Mononuclear cell (primary cell): ENCODE data around the gene PRKD3. TPM values are rescaled to one million over a fixed set of nuclear protein-coding genes. Genes with fewer than 3 reads are reported as not detected.
"Not testable (repeated sequence)": the region's sequence is repeated elsewhere in the genome, so short reads cannot be mapped to it uniquely, and the experiment has no call there.

Source experiments
- H3K27me3 ChIP-seq: 2 replicates; pipeline ENCODE4 v1.6.0; 2011; ENCODE audit warnings: low read length, control low read depth; ENCODE audit not compliant: insufficient read depth
- H3K4me1 ChIP-seq: 2 replicates; pipeline ENCODE4 v1.5.1; 2011; ENCODE audit warnings: mild to moderate bottlenecking, low read length, control low read depth; ENCODE audit not compliant: insufficient read depth
- H3K4me3 ChIP-seq: 2 replicates; pipeline ENCODE4 v1.5.1; 2011; ENCODE audit warnings: mild to moderate bottlenecking, low read length, moderate library complexity
- H3K9me3 ChIP-seq: 2 replicates; pipeline ENCODE4 v1.5.1; 2011; ENCODE audit warnings: low read depth, mild to moderate bottlenecking, control low read depth, low read length
- total RNA-seq: library from RNA; depleted of rRNA; stranded (reverse); fragments of >200 nt; gene quantifications from one replicate; pipeline ENCODE4 v1.2.3, GENCODE V29; 2012

The PRKD3 gene
- total RNA-seq, 1 donor: 67.9 TPM

- Histone ChIP-seq H3K9me3 (no peaks in the 10 kb centered on the region), H3K4me3 (no peak overlapping the region), H3K27me3 (no peaks in the 10 kb centered on the region), H3K4me1 (no peaks in the 10 kb centered on the region)
Measured at GRCh38 chr2:37306024-37306423, 18.6 kb downstream of the PRKD3 start.

GRCh38 chr2:37302701-37303252 is 21.9 kb downstream of the PRKD3 start:
- no peaks in the 10 kb centered on the region for H3K4me1 ChIP-seq

GRCh38 chr2:37301408-37301807 is 23.2 kb downstream of the PRKD3 start:
- Histone ChIP-seq H3K27me3 (no peaks in the 10 kb centered on the region), H3K9me3 (no peaks in the 10 kb centered on the region), H3K4me3 (no peak overlapping the region), H3K4me1 (no peaks in the 10 kb centered on the region)

More at GRCh38 chr2:37302701-37303252, 21.9 kb downstream of the PRKD3 start:
- no peak overlapping the region for H3K4me3 ChIP-seq
- no peaks in the 10 kb centered on the region for H3K27me3 ChIP-seq
- no peaks in the 10 kb centered on the region for H3K9me3 ChIP-seq

- no peak overlapping the region for H3K4me3 ChIP-seq
- no peaks in the 10 kb centered on the region for H3K9me3 ChIP-seq
- H3K4me1 ChIP-seq: no peaks in the 10 kb centered on the region
- no peaks in the 10 kb centered on the region for H3K27me3 ChIP-seq
Measured at GRCh38 chr2:37300578-37300977, 24.1 kb downstream of the PRKD3 start.

- Histone ChIP-seq H3K27me3 (no peaks in the 10 kb centered on the region), H3K4me3 (no peak overlapping the region), H3K9me3 (no peaks in the 10 kb centered on the region), H3K4me1 (no peaks in the 10 kb centered on the region)
Measured at GRCh38 chr2:37300146-37300545, 24.5 kb downstream of the PRKD3 start.

- no peak overlapping the region for H3K4me3 ChIP-seq
- H3K4me1 ChIP-seq: no peaks in the 10 kb centered on the region
- no peaks in the 10 kb centered on the region for H3K9me3 ChIP-seq
- H3K27me3 ChIP-seq: no peaks in the 10 kb centered on the region
Measured at GRCh38 chr2:37297632-37298031, 27.0 kb downstream of the PRKD3 start.

- no peaks in the 10 kb centered on the region for H3K4me1 ChIP-seq
- no peaks in the 10 kb centered on the region for H3K9me3 ChIP-seq
- H3K4me3 ChIP-seq: no peak overlapping the region
- no peaks in the 10 kb centered on the region for H3K27me3 ChIP-seq
Measured at GRCh38 chr2:37295469-37296073, 29.1 kb downstream of the PRKD3 start.

GRCh38 chr2:37294858-37295257 is 29.8 kb downstream of the PRKD3 start:
- H3K27me3 ChIP-seq, H3K4me3 ChIP-seq, H3K4me1 ChIP-seq: not testable (repeated sequence)

GRCh38 chr2:37291680-37292079 is 33.0 kb downstream of the PRKD3 start:
- H3K9me3 ChIP-seq: no peaks in the 10 kb centered on the region
- no peaks in the 10 kb centered on the region for H3K4me1 ChIP-seq
- no peak overlapping the region for H3K4me3 ChIP-seq
- H3K27me3 ChIP-seq: no peaks in the 10 kb centered on the region

More at GRCh38 chr2:37294858-37295257, 29.8 kb downstream of the PRKD3 start:
- H3K9me3 ChIP-seq: not testable (repeated sequence)

GRCh38 chr2:37287966-37288365 is 36.7 kb downstream of the PRKD3 start:
- H3K4me3 ChIP-seq: no peak overlapping the region
- H3K4me1 ChIP-seq: no peaks in the 10 kb centered on the region
- no peaks in the 10 kb centered on the region for H3K27me3 ChIP-seq
- H3K9me3 ChIP-seq: no peaks in the 10 kb centered on the region

GRCh38 chr2:37284381-37284780 is 40.3 kb downstream of the PRKD3 start:
- Histone ChIP-seq H3K27me3 (no peaks in the 10 kb centered on the region), H3K4me3 (no peak overlapping the region), H3K9me3 (no peaks in the 10 kb centered on the region), H3K4me1 (no peaks in the 10 kb centered on the region)

- no peaks in the 10 kb centered on the region for H3K4me1 ChIP-seq
- H3K4me3 ChIP-seq: no peak overlapping the region
- no peaks in the 10 kb centered on the region for H3K9me3 ChIP-seq
- H3K27me3 ChIP-seq: no peaks in the 10 kb centered on the region
Measured at GRCh38 chr2:37283207-37283606, 41.4 kb downstream of the PRKD3 start.

- H3K4me3 ChIP-seq: no peak overlapping the region
- no peaks in the 10 kb centered on the region for H3K27me3 ChIP-seq
- no peaks in the 10 kb centered on the region for H3K9me3 ChIP-seq
- no peaks in the 10 kb centered on the region for H3K4me1 ChIP-seq
Measured at GRCh38 chr2:37282746-37283145, 41.9 kb downstream of the PRKD3 start.

GRCh38 chr2:37281916-37282315 is 42.7 kb downstream of the PRKD3 start:
- H3K4me3 ChIP-seq: no peak overlapping the region
- no peaks in the 10 kb centered on the region for H3K4me1 ChIP-seq
- H3K27me3 ChIP-seq: no peaks in the 10 kb centered on the region

GRCh38 chr2:37276291-37276690 is 48.3 kb downstream of the PRKD3 start:
- no peaks in the 10 kb centered on the region for H3K27me3 ChIP-seq
- H3K9me3 ChIP-seq: no peaks in the 10 kb centered on the region
- peaks cover 9% of the 10 kb centered on the region for H3K4me1 ChIP-seq
- H3K4me3 ChIP-seq: no peak overlapping the region

More at GRCh38 chr2:37281916-37282315, 42.7 kb downstream of the PRKD3 start:
- H3K9me3 ChIP-seq: no peaks in the 10 kb centered on the region
